ENCODE data around the gene PDE4D.
A peak's percentile ranks its signal among the peaks of the same experiment; 100 is the strongest.

PDE4D gene

DNA sequence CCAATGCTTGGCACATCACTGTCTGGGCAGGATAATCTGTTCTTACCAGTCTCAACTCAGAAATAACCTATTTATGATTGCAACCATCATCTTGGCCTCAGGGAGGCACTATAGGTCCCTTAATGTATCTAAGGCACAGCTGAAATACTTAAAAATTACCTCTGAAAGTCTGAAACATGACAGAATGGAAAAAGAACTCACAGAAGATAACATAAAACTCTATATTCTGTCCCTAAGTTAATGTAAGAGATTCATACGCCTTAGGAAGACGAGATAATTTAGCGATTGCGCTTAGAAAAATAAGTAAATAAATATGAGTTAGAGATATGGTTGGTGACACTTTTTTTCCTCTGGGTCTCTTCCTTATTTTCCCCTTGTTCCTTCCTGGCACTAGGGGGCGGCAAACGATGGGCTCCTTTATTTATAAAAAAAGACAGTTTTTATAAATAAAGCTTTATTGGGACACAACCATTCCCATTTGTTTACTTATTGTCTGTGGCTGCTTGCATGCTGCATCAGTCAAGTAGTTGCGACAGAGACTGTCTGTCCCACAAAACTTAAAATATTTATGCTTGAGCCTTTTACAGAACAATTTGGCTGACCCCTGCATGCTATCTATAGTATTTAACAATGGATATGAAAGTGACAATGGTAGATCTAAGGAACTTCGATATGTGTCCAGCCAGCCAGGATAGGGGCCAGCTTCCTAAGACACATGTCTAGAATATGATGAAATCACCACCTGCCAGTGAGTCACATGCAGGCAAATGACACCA is 79.6 kb downstream of the PDE4D start:
- TF ChIP-seq, protein P1, sequence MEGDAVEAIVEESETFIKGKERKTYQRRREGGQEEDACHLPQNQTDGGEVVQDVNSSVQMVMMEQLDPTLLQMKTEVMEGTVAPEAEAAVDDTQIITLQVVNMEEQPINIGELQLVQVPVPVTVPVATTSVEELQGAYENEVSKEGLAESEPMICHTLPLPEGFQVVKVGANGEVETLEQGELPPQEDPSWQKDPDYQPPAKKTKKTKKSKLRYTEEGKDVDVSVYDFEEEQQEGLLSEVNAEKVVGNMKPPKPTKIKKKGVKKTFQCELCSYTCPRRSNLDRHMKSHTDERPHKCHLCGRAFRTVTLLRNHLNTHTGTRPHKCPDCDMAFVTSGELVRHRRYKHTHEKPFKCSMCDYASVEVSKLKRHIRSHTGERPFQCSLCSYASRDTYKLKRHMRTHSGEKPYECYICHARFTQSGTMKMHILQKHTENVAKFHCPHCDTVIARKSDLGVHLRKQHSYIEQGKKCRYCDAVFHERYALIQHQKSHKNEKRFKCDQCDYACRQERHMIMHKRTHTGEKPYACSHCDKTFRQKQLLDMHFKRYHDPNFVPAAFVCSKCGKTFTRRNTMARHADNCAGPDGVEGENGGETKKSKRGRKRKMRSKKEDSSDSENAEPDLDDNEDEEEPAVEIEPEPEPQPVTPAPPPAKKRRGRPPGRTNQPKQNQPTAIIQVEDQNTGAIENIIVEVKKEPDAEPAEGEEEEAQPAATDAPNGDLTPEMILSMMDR (IDR thresholded peaks at IDR 0.05; ENCODE audit: insufficient read depth, low read depth, low read length, missing control alignments) = peak; percentile 66
- no peak overlapping the region for H3K4me3 ChIP-seq (ENCODE audit: low read length)
- peak; percentile 79 for DNase-seq (ENCODE audit: low read depth)

DNA sequence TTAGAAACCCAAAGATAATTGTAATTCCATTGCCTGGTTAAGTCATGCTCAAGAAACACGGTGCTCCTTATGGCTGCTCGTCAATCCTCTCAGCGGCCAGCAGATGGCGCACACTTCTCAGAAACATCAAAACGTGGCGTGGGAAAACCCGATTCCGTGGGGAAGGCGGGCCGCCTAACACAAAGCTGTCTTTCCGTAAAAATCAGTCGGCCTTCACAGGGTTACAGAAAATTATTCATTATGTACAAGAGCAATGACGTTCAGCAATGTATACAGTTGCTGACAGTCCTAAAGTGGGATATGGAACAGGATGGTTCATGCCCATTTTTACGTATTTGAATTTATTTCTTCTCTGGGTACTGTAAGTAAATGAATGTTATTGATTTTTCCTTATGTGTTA is 83.5 kb downstream of the PDE4D start:
- peak; percentile 78 for DNase-seq (ENCODE audit: low read depth)
- H3K4me3 ChIP-seq (ENCODE audit: low read length) = peak overlapping the region; percentile 32

DNA sequence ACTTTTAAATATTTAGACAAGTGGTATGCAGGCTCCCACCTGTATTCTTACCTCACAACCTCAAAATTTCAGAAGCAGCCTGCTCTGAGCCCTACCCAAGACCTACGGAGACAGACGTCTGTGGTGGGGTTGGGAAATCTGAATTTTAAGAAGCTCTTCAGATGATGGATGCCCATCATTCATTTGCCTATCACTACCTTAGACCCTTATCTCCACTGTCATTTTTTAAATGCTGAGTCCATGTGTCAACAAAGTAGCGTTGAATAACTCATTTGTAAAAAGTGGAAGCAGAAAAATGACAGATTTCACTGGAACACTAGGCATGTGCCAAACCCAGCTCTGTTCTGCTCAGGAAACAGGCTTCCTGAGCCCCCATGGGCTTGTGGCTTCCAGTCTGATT is 85.7 kb downstream of the PDE4D start:
- TF ChIP-seq, protein P1 (IDR thresholded peaks at IDR 0.05; ENCODE audit: insufficient read depth, low read depth, low read length, missing control alignments) = no peak
- no peak for DNase-seq (ENCODE audit: low read depth)
- H3K4me3 ChIP-seq (ENCODE audit: low read length) = no peak overlapping the region

More for the DNA sequence above, 83.5 kb downstream of the PDE4D start:
- TF ChIP-seq, protein P1 (IDR thresholded peaks at IDR 0.05; ENCODE audit: insufficient read depth, low read depth, low read length, missing control alignments) = peak; percentile 92

DNA sequence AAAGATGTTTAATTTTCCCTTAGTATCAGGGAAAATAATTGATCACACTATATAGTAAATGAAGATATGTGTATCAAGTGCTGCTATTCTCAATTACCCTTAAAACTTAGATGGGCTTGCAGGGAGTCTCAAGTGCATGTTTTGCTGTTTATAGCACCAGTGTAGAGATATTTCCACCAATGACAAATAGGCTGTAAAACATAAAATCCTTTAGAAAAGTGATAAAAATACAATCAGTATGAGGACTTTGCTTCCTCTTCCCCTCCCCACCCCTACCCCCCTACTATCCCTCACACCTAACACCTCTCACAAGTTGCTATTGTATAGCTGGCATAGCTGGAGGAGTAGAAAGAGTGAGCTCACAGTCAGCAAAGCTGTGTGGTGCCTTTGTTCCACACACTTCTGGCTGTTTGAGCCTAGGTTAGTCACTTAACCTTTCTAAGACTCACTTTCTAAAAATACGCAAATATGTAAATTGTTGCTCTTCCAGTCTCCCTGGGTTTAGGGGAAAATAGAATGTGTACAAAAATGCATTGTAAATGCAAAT is 93.1 kb downstream of the PDE4D start:
- DNase-seq (ENCODE audit: low read depth) = no peak
- no peak overlapping the region for H3K4me3 ChIP-seq (ENCODE audit: low read length)
- TF ChIP-seq, protein P1 (IDR thresholded peaks at IDR 0.05; ENCODE audit: insufficient read depth, low read depth, low read length, missing control alignments) = no peak

DNA sequence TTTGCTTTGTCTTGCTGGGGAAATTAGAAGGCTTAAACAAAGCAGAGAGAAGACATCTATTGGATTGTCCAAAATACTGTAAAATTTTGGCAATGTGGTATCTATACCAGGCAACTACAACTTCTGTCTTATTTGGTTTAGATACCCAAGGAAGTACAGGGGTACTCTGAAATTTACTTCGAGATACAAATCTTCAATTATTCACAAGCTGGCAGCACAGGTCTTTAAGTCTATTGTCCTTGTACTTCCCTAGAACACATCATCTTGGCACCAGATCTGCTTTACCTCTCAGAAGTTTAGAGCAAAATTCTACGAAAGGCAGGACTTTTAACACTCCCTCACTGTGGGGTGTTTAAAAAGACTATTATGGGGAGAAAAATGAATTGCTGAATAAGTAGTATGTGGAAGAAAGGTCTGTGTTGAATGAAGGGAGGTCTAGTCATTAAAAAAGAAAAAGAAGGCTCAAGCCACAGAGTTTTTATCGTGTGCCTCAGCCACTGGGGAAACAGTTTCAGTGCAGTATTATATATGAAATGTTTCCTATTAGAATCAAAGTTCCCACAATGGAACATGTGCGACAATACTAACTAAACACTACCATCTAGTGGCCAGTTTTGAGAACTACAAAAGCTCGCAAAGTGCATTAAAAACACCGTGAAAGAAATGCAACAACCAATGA is 93.7 kb downstream of the PDE4D start:
- peak; percentile 68 for DNase-seq (ENCODE audit: low read depth)
- TF ChIP-seq, protein P1 (IDR thresholded peaks at IDR 0.05; ENCODE audit: insufficient read depth, low read depth, low read length, missing control alignments) = peak; percentile 59
- peak overlapping the region; percentile 32 for H3K4me3 ChIP-seq (ENCODE audit: low read length)

DNA sequence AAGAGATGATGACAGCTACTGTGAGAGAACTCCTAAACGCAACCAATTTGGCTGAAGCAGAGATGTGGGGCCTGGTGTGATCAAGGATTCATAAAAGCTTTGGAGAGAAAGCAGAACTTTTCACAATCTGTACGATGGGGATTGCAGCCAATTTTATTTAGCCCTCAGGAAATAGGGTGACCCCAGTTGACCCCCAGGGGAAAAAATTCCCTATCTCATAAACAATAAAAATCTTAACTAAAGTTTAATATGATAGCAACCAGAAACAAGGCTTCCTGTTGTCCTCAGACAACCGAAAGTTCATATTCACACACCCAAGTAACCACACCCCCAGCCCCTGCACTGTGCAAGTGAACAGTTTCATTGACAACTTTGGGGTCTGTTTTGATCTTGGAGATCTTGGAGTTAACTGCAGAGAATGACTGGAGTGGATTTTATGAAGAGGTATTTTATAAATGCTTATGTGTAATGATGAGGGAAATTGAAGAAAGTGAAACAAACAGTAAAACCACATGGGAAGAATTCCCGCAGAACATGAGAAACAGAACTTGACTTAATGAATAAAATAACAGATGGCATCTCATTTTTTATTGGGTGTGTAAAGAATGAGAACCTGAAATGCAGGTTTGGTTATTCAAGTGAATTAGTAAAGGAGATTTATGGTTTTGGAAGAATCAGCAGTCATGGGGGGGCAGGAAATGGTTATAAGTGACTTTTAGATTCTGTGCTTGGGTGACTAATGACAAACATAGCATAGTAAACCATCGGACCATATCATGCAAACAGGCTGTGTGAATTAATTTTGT is 94.5 kb downstream of the PDE4D start:
- peak overlapping the region; percentile 32 for H3K4me3 ChIP-seq (ENCODE audit: low read length)
- TF ChIP-seq, protein P1 (IDR thresholded peaks at IDR 0.05; ENCODE audit: insufficient read depth, low read depth, low read length, missing control alignments) = no peak
- peak; percentile 85 for DNase-seq (ENCODE audit: low read depth)

All from epithelial cell of esophagus (primary cell).